SK-N-SH (cell line): ENCODE measurements around the gene AEBP1. TPM values are rescaled to one million over a fixed set of nuclear protein-coding genes. Genes with fewer than 3 reads are reported as not detected.

Source experiments
- CTCF ChIA-PET: fragments of 300-600, 350-600 bp; formaldehyde crosslinking; extraction: SDS; loops from one replicate; lab custom pipeline; 2021; lab: Yijun Ruan, JAX
- POLR2A ChIA-PET: fragments of 350-600 bp; sonication (Branson Sonifier 250); formaldehyde crosslinking; extraction: SDS; loops from one replicate; lab custom pipeline; 2020; ENCODE audit warnings: antibody characterized with exemption, inconsistent platforms; lab: Yijun Ruan, JAX
- DNase-seq: peaks from one replicate; pipeline ENCODE4 v3.0.0; 2012
- H2AFZ ChIP-seq: fragments of 200-600 bp; sonication (generic); 2 replicates; pipeline ENCODE4 v1.8.1; 2016; ENCODE audit warnings: antibody characterized with exemption, mild to moderate bottlenecking, low read depth
- H3F3A ChIP-seq: fragments of 200-600 bp; sonication (generic); replicated peaks from 2 replicates; pipeline ENCODE3; 2016; ENCODE audit warnings: antibody characterized with exemption, mild to moderate bottlenecking; ENCODE audit not compliant: insufficient read depth
- H3K27ac ChIP-seq, 2 experiments: fragments of 200-500 bp in 1 of 2; fragments of 200-600 bp in 1 of 2; sonication (Bioruptor generic) in 1 of 2; sonication (generic), shearing (Covaris generic) in 1 of 2; 2 replicates each; pipeline versions ENCODE4 v1.5.1 to v1.6.1; 2014 to 2016; ENCODE audit warnings: low read depth in 2 of 2, inconsistent platforms in 1 of 2, low read length in 1 of 2, mild to moderate bottlenecking in 1 of 2, mixed read lengths in 1 of 2
- H3K27me3 ChIP-seq: fragments of 200-600 bp; sonication (generic), shearing (Covaris generic); 2 replicates; pipeline ENCODE4 v1.6.1; 2016; ENCODE audit warnings: mixed run types; ENCODE audit not compliant: insufficient read depth
- H3K36me3 ChIP-seq, 2 experiments: fragments of 200-500 bp in 1 of 2; fragments of 200-600 bp in 1 of 2; sonication (Bioruptor generic) in 1 of 2; sonication (generic) in 1 of 2; replicated peaks in 1 of 2; 2 replicates each; pipeline versions ENCODE3 to v1.5.1; 2014 to 2016; ENCODE audit warnings: low read length in 1 of 2, mild to moderate bottlenecking in 1 of 2; ENCODE audit not compliant: insufficient read depth in 2 of 2, control insufficient read depth in 1 of 2
- H3K4me1 ChIP-seq, 2 experiments: fragments of 200-500 bp in 1 of 2; fragments of 200-600 bp in 1 of 2; sonication (Bioruptor generic) in 1 of 2; sonication (generic), shearing (Covaris generic) in 1 of 2; 2 replicates each; pipeline versions ENCODE4 v1.5.1 to v1.6.1; 2014 to 2016; ENCODE audit warnings: low read depth in 1 of 2, low read length in 1 of 2, mixed run types in 1 of 2; ENCODE audit not compliant: insufficient read depth in 2 of 2, control insufficient read depth in 1 of 2
- H3K4me2 ChIP-seq: fragments of 200-600 bp; sonication (generic), shearing (Covaris generic); 2 replicates; pipeline ENCODE4 v1.6.1; 2017; ENCODE audit warnings: mixed run types
- H3K4me3 ChIP-seq, 2 experiments: fragments of 200-500 bp in 1 of 2; fragments of 200-600 bp in 1 of 2; sonication (Bioruptor generic) in 1 of 2; sonication (generic), shearing (Covaris generic) in 1 of 2; 2 replicates each; pipeline versions ENCODE4 v1.5.1 to v1.8.1; 2014 to 2016; ENCODE audit warnings: low read depth in 2 of 2, inconsistent platforms in 1 of 2, low read length in 1 of 2, mild to moderate bottlenecking in 1 of 2, mixed read lengths in 1 of 2, moderate library complexity in 1 of 2
- H3K79me2 ChIP-seq: fragments of 200-600 bp; sonication (generic); 2 replicates; pipeline ENCODE4 v1.8.1; 2017; ENCODE audit warnings: mild to moderate bottlenecking; ENCODE audit not compliant: insufficient read depth
- H3K9ac ChIP-seq: fragments of 200-600 bp; sonication (generic); 2 replicates; pipeline ENCODE4 v1.6.1; 2017; ENCODE audit warnings: mixed run types
- H3K9me2 ChIP-seq: fragments of 200-600 bp; sonication (generic); 2 replicates; pipeline ENCODE4 v1.6.1; 2017; ENCODE audit warnings: mixed run types
- H3K9me3 ChIP-seq: fragments of 200-600 bp; sonication (generic); 2 replicates; pipeline ENCODE4 v1.6.1; 2017; ENCODE audit warnings: mixed run types, mild to moderate bottlenecking, moderate library complexity
- H4K20me1 ChIP-seq: fragments of 200-600 bp; sonication (generic); 2 replicates; pipeline ENCODE4 v1.6.1; 2017; ENCODE audit warnings: mild to moderate bottlenecking, mixed run types; ENCODE audit not compliant: insufficient read depth
- CHD2 ChIP-seq: fragments of 150-350 bp; IDR thresholded peaks from 2 replicates; pipeline ENCODE4 v1.6.1; 2018; ENCODE audit warnings: low read length; ENCODE audit not compliant: partially characterized antibody
- EP300 ChIP-seq, 2 experiments: IDR thresholded peaks; 2 replicates each; pipeline versions ENCODE4 v1.4.0 to v1.6.1; 2012; ENCODE audit warnings: borderline replicate concordance in 1 of 2, low read depth in 1 of 2, low read length in 1 of 2
- FOXM1 ChIP-seq: IDR thresholded peaks from 2 replicates; pipeline ENCODE4 v1.4.0; 2012; ENCODE audit warnings: low read depth, mild to moderate bottlenecking
- JUND ChIP-seq: IDR thresholded peaks from 2 replicates; pipeline ENCODE4 v1.4.0; 2012
- MEF2A ChIP-seq: IDR thresholded peaks from 2 replicates; pipeline ENCODE4 v1.4.0; 2012; ENCODE audit warnings: low read depth, borderline replicate concordance
- MXI1 ChIP-seq: IDR thresholded peaks from 2 replicates; pipeline ENCODE4 v1.6.1; 2012; ENCODE audit warnings: mild to moderate bottlenecking, low read depth, low read length, improper control_type of control experiment
- RFX5 ChIP-seq: IDR thresholded peaks from 2 replicates; pipeline ENCODE4 v1.6.1; 2012; ENCODE audit warnings: mild to moderate bottlenecking, improper control_type of control experiment, low read length
- TCF12 ChIP-seq: IDR thresholded peaks from 2 replicates; pipeline ENCODE4 v1.4.0; 2012
- TEAD4 ChIP-seq: IDR thresholded peaks from 2 replicates; pipeline ENCODE4 v1.4.0; 2012; ENCODE audit warnings: mild to moderate bottlenecking, borderline replicate concordance; ENCODE audit not compliant: insufficient read depth
- WGBS: methylation state at CpG from one replicate; pipeline ENCODE4 v1.1.6; 2017; ENCODE audit warnings: low lambda C conversion rate; 5-methylcytosine and 5-hydroxymethylcytosine counted together
- polyA plus RNA-seq, 3 experiments: library from polyadenylated mRNA; depleted of rRNA; stranded (reverse); fragments of >200 nt; gene quantifications; 2 replicates each; pipeline ENCODE4 v1.2.3, GENCODE V29; 2012
- TF ChIP-seq, protein P1 (sequence below): IDR thresholded peaks from 2 replicates; pipeline ENCODE4 v1.4.0; 2012; ENCODE audit warnings: low read depth, borderline replicate concordance
- TF ChIP-seq, protein P2 (sequence below): fragments of 150-350 bp; IDR thresholded peaks from 2 replicates; pipeline ENCODE4 v1.6.1; 2016; ENCODE audit warnings: mild to moderate bottlenecking, low read depth, low read length
- TF ChIP-seq, protein P3 (sequence below): fragments of 200-600 bp; sonication (generic); IDR thresholded peaks from 2 replicates; pipeline ENCODE4 v1.6.1; 2017; ENCODE audit warnings: antibody characterized with exemption, mild to moderate bottlenecking, moderate library complexity
- TF ChIP-seq, protein P4 (sequence below): IDR thresholded peaks from 2 replicates; pipeline ENCODE4 v1.4.0; 2012; ENCODE audit warnings: low read depth

AEBP1 gene
- polyA plus RNA-seq, 1 of the 3 experiments (the other 2 are of a cell fraction), result 105 TPM

DNA sequence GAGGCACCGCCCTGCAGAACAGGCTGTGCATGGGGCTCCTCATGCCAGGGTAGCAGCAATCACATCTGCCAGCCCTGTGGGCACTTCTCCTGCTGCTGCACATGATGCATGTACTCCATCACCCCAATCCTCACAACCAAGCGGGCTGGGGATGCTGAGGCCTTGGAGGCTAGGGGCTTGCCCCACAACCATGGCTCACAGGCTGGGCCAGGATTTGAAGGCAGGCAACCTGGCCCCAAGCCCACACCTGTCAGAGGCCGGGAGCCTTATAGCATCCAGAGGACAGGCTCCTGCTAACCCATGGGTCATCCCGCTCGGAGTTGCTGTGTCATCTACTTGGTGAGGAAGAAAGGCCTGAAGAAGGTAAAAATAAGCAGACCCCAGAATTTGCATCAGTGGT, 24.0 kb upstream of the AEBP1 start:
- CTCF ChIA-PET, result interaction anchor here (0.9 to 2.6 kb wide), 5 partner anchors 8 to 121 kb away, joined by 3 to 18 read pairs (median 7); partner anchors contain the start of gene YKT6

More for the DNA sequence above, 24.0 kb upstream of the AEBP1 start:
- no peak overlapping the region for H3K4me3 ChIP-seq
- TF ChIP-seq EP300 (IDR thresholded peaks at IDR 0.05; ENCODE audit: borderline replicate concordance in 1 of 2, low read depth in 1 of 2, low read length in 1 of 2) (no peak), RFX5 (no peak), JUND (no peak), MEF2A (no peak), TCF12 (no peak), MXI1 (no peak), CHD2 (no peak), TEAD4 (no peak), FOXM1 (no peak)
- TF ChIP-seq, protein P1, sequence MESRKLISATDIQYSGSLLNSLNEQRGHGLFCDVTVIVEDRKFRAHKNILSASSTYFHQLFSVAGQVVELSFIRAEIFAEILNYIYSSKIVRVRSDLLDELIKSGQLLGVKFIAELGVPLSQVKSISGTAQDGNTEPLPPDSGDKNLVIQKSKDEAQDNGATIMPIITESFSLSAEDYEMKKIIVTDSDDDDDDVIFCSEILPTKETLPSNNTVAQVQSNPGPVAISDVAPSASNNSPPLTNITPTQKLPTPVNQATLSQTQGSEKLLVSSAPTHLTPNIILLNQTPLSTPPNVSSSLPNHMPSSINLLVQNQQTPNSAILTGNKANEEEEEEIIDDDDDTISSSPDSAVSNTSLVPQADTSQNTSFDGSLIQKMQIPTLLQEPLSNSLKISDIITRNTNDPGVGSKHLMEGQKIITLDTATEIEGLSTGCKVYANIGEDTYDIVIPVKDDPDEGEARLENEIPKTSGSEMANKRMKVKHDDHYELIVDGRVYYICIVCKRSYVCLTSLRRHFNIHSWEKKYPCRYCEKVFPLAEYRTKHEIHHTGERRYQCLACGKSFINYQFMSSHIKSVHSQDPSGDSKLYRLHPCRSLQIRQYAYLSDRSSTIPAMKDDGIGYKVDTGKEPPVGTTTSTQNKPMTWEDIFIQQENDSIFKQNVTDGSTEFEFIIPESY, result no peak
- TF ChIP-seq, protein P2, sequence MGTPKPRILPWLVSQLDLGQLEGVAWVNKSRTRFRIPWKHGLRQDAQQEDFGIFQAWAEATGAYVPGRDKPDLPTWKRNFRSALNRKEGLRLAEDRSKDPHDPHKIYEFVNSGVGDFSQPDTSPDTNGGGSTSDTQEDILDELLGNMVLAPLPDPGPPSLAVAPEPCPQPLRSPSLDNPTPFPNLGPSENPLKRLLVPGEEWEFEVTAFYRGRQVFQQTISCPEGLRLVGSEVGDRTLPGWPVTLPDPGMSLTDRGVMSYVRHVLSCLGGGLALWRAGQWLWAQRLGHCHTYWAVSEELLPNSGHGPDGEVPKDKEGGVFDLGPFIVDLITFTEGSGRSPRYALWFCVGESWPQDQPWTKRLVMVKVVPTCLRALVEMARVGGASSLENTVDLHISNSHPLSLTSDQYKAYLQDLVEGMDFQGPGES, result no peak
- TF ChIP-seq, protein P3, sequence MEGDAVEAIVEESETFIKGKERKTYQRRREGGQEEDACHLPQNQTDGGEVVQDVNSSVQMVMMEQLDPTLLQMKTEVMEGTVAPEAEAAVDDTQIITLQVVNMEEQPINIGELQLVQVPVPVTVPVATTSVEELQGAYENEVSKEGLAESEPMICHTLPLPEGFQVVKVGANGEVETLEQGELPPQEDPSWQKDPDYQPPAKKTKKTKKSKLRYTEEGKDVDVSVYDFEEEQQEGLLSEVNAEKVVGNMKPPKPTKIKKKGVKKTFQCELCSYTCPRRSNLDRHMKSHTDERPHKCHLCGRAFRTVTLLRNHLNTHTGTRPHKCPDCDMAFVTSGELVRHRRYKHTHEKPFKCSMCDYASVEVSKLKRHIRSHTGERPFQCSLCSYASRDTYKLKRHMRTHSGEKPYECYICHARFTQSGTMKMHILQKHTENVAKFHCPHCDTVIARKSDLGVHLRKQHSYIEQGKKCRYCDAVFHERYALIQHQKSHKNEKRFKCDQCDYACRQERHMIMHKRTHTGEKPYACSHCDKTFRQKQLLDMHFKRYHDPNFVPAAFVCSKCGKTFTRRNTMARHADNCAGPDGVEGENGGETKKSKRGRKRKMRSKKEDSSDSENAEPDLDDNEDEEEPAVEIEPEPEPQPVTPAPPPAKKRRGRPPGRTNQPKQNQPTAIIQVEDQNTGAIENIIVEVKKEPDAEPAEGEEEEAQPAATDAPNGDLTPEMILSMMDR, result no peak
- TF ChIP-seq, protein P4, sequence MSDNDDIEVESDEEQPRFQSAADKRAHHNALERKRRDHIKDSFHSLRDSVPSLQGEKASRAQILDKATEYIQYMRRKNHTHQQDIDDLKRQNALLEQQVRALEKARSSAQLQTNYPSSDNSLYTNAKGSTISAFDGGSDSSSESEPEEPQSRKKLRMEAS, result no peak
- TF ChIP-seq, all 33 proteins: peak for 0
- Histone ChIP-seq H3K27me3 (no peaks in the 10 kb centered on the region), H4K20me1 (no peaks in the 10 kb centered on the region), H3K4me2 (no peak overlapping the region), H3F3A (peaks cover 14% of the 10 kb centered on the region), H3K9me2 (no peaks in the 10 kb centered on the region), H2AFZ (no peak overlapping the region), H3K9me3 (no peaks in the 10 kb centered on the region), H3K4me1 (peaks cover 7 to 14% of the 10 kb centered on the region in 2 experiments), H3K9ac (no peak overlapping the region), H3K36me3 (peaks cover 22 to 52% of the 10 kb centered on the region in 2 experiments), H3K27ac (no peak overlapping the region), H3K79me2 (peaks cover 21% of the 10 kb centered on the region)
- no peak for DNase-seq
- POLR2A ChIA-PET, result interaction anchor here (1.5 to 2.1 kb wide), 3 partner anchors 12 to 121 kb away, joined by 5 to 7 read pairs (median 5); partner anchors contain the start of genes PGAM2 and YKT6
- 93% methylated on average over 4 of the region's 5 CpGs for WGBS
